PC-3 (cell line): ENCODE results near the gene GPATCH3.

Experiments used
- EZH2 ChIP-seq: fragments of 300-600 bp; sonication (generic); IDR thresholded peaks from one replicate; pipeline ENCODE4 v1.6.1; 2017; ENCODE audit warnings: antibody characterized with exemption, mild to moderate bottlenecking, low read length; ENCODE audit not compliant: unreplicated experiment
- TF ChIP-seq, protein P1 (sequence below): fragments of 300-600 bp; sonication (generic); conservative IDR thresholded peaks from 2 replicates; pipeline ENCODE4 v1.5.1; 2017; ENCODE audit warnings: antibody characterized with exemption, low read depth, mild to moderate bottlenecking, low read length

DNA sequence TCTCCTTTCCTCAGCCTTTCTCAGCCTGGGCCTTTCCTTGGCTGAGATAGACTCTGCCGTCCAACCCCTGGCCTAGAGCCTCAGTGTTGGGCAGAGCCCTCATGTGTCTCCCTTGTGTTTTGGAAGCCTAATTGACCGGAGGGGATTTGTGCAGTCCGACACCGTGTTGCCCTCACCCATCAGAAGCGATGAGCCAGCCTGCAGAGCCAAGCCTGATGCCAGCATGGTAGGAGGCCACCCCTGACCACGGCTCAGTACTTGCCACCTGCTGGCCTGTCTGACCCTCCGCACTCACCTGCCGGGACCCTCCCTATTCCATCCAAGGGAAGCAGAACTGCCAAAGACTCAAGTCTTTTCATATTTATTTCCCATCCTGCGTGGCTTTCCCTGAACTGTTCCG lies 46.7 kb downstream of the GPATCH3 start:
- no peak for TF ChIP-seq EZH2
- TF ChIP-seq, protein P1, sequence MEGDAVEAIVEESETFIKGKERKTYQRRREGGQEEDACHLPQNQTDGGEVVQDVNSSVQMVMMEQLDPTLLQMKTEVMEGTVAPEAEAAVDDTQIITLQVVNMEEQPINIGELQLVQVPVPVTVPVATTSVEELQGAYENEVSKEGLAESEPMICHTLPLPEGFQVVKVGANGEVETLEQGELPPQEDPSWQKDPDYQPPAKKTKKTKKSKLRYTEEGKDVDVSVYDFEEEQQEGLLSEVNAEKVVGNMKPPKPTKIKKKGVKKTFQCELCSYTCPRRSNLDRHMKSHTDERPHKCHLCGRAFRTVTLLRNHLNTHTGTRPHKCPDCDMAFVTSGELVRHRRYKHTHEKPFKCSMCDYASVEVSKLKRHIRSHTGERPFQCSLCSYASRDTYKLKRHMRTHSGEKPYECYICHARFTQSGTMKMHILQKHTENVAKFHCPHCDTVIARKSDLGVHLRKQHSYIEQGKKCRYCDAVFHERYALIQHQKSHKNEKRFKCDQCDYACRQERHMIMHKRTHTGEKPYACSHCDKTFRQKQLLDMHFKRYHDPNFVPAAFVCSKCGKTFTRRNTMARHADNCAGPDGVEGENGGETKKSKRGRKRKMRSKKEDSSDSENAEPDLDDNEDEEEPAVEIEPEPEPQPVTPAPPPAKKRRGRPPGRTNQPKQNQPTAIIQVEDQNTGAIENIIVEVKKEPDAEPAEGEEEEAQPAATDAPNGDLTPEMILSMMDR, result no peak
